T-helper 9 cell (primary cell): ENCODE data around the gene TRAF3.
A peak's percentile ranks its signal among the peaks of the same experiment; 100 is the strongest.
"Not testable (repeated sequence)": the region's sequence is repeated elsewhere in the genome, so short reads cannot be mapped to it uniquely, and the experiment has no call there.

Experiments used
- DNase-seq: peaks from one replicate; pipeline ENCODE4 v3.0.0-alpha.2; 2020

The TRAF3 gene

DNA sequence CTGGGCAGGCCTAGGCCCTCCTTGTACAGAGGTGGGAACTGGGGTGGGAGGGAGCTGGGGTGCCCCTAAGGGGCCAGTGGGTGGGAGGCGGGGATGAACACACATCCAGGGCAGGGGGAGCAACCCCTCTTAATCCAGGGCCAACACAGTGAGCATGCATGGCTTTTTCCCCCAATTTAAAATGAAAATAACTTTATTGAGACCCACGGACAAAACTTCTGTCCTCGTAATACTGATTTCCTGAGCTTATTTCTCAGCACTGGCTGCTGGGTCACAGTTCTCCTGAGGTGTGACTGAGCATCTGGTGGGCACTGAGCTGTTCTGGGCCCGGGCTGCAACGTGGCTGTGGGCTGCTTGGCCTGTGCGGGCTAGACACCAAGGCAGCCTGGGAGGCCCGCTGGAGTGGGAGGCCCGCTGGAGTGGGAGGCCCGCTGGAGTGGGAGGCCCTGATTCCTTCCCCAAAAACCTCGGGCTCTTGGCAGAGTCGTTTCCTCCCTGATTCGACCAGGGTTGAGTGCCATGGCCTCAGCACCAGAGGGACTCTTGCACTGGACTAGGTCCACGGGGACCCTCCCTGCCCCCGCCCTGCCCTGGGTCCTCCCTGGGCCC lies 24.9 kb upstream of the TRAF3 start:
- no peak for DNase-seq

DNA sequence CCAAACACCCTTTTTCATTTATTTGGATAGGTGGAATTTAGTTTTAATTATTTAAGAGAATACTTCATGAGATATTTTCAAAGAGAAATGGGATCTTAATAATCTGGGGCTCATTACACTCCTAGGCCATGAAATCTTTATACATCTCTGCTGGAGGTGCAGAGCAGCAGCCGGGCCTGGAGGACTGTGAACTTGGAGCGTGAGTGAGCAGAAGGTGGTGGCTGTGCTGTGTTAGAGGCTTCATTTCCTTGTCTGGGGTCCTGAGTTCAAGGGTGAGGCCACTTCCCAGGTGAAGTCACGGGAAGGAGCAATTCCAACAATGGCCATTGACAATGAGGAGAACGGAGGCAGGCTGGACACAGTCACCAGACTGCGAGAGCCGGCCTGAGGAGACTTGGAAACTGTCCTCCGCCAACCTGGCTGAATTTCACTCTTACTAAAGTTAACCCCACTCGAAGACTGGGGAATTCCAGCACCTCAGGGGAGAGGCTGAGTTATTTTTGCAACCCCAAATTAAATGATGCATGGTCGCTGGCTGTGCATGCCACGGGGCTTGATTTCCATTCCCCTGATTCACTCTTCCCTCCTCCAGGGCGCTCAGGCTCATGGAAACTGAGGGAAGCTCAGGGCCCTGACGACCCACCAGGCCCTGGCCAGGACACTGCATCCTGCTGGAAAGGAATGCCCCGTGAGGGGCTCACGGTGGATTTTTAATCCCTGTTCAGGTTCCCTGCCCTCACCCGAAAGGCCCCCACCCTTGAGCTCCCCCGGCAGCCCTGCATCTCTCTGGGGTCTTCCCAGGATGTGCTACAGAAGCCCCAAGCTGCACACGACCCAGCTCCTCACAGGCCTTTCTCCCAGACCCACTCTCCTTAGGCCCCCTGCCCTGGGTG lies 22.6 kb upstream of the TRAF3 start:
- no peak for DNase-seq

DNA sequence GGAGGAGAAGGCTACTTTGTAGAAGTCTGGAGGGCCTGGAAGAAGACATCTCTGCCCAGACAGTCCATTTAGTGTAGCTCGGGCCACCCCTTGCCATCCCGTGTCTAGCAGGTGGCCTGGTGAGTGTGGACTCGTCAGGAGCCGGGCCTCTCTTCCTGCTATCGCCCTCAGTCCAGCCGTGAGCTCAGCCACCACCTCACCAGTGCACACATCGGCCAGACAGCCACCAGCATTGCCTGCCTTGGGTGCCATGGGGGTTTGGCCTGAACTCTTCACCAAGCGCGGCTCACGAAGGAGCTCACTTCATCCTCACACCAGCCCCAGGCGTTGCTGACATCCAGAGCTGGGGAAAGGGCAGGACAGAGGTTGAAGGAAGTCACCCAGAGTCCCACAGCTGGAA lies 19.6 kb upstream of the TRAF3 start:
- no peak for DNase-seq

DNA sequence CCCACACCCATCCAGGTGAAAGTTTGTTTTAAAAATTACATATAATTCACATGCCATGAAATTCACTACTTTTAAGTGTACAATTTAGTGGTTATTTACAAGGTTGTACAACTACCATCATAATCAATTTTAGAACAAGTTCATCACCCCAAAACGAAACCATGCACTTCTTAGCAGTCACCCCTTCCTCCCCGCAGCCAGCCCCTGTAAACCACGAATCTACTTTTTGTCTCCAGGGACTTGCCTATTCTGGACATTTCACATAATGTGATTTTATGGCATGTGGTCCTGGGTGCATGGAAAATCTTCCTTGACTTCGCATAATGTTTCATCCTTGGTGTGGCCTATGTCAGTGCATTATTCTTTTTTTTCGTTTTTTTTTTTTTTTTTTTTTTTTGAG lies 19.2 kb upstream of the TRAF3 start:
- DNase-seq, result no peak

DNA sequence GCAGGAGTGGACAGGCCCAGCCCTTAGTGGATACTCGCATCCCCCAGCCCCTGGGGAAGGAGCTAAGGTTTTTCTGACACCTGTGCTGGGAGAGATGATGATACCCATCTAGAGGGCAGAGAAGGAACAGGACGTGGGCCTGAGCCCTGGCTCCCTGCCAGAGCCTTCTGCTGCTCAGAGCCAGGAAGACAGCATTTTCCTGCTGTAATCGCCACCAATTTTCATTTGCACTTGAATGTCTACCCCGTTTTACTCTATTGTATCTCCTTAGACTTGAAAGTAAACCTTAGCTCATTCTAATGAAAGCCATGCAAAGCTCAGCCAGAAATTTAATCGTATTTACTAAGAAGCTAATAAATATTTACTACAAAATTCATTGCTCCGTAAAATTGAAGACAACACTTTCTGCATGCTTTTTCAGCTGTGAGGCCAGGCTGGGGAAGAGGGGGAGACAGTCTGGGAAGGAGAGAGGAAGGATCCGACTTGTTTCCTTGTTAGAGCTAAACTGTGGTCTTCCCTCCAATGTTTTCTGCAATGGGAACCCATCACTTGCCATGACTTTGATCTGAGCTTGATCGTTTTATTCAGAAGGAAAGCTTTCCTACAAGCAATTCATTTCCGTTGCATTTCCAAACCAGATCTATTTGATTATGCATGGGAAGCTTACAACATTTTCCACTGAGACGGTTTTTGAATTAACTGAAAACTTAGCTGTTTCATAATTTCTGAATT lies 17.6 kb upstream of the TRAF3 start:
- DNase-seq, result no peak

DNA sequence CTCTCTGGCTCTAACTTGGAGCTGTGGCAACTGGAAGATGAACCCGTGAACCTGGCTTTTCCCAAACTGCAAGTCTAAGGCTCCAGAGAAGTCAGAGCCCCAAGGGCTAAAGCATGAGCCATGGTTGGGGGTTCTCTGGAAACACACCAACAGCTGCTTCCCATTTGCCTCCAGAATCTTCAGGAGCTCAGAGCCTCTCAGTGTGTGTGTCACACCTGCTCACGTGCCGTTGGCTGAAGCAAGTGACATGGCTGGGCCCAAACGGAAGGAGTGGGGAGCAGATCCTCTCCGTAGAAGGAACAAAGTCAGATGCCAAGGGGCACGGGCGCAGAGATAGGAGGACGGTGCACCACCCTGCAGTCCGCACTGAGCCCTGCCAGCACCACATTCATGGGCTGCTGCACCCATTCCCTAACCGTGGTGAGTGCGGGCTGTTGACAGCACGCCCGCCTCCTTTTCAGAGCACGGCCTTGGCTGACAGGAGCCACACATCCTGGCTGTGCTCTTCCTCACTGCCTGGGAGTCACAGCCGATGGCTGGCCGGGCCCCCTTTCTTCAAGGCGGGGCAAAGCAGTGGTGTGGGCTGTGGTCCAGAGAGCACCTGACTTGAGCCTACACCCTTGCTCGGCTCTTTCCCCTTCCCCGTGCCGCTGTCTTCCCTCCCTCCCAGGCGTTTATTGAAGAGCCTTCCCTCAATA lies 16.6 kb upstream of the TRAF3 start:
- DNase-seq, result no peak

DNA sequence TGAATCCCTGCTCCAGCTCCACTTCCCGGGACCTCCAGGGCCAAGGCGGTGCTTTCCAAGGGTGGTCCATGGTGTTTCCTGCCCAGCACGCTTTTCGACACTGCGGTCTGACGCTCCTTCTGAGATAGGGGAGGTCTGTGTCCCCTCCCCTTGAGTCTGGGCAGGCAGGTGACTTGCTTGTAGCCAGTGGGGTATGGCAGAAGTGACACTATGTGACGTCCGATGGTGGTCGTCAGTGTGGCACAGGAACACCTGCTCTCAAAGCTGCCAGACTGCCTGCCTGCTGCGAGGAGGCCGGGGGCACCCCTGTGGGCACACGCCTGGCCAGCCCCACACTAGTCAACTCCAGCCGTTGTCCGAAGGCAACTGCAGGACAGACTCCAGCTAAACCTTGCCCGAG lies 16.0 kb upstream of the TRAF3 start:
- no peak for DNase-seq

DNA sequence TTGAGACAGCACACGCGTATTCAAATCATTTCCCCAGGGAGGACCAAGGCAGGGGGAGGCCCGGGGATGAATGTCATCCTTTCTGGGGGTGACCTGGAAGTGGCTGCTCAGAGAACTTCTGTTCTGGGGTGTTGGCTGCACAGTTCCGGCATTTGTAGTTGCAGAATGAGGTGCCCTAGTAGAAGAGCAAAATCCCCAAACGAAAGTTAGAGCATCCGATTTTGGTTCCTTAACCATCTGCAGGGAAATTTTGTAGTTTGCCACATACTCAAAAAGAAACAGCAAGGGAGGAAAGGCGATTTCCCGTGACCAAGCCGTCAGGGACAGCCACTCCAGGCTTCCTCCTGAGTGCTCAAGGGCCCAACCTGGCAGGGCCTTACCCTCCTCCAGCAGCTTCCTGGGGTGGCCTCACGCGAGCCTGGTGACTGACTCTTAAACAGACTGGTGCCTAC lies 13.0 kb upstream of the TRAF3 start:
- DNase-seq, result no peak

DNA sequence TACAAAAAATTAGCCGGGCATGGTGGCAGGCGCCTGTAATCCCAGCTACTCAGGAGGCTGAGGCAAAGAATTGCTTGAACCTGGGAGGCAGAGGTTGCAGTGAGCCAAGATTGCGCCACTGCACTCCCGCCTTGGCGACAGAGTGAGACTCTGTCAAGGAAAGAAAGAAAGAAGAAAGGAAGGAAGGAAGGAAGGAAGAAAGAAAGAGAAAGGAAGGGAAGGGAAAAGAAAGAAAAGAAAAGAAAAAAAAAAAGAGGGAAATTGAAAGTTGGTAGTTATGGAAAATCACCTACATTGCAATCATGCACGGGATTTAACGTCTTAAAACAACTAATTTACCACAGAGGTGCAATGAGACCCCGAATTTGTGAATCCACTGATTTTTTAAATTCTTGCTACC lies 11.5 kb upstream of the TRAF3 start:
- DNase-seq, result not testable (repeated sequence)

DNA sequence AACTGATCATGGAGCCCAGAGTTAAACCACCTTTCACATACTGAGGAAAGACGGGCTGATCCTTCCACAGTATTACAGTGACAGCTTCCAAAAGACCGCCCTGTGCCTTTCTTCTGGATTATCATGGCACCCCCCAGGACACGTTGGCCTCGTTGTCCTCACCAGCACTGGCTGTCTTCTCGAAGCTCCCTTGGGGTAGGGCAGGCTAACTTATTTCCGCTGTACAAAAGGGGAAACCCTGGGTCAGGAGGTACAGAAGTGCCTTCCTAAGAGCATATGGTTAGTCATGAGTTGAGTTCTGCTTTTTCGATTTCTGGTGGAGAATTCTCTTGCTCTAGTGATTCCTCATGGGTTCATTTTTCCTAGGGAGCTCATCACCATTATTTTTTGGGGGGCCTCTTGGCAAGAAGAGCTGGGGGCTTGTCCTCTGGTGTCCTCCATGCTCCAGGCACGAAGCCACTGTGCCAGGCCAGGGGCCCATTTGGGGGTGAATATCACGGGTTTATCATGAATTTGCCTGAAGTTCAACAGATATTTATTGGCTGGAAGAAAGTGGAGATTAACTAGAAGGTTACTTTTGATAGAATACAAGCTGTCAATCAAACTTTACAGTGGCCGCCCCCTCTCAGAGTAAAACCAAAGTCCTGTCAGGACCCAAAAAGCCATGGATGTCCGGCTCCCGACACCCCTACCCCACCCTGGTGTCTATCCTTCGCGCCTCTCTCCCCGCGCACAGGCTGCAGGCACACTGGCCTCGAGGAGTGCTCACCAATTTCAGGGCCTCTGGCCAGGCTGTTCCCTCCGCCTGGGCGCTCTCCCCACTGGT lies 8.8 kb upstream of the TRAF3 start:
- no peak for DNase-seq

DNA sequence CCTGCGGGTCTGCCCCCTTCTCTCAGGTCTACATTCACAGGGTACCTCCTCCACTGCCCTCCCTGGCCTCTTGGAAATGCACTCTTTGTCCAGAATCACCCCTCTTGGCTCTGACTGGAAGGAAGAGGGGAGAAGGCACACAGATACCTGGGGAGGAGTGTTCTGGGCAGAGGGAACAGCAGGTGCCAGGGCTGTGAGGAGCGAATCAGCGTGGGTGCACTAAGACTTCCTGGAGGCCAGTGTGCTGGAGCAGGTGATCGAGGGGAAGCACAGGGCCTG lies 8.3 kb upstream of the TRAF3 start:
- DNase-seq, result no peak

DNA sequence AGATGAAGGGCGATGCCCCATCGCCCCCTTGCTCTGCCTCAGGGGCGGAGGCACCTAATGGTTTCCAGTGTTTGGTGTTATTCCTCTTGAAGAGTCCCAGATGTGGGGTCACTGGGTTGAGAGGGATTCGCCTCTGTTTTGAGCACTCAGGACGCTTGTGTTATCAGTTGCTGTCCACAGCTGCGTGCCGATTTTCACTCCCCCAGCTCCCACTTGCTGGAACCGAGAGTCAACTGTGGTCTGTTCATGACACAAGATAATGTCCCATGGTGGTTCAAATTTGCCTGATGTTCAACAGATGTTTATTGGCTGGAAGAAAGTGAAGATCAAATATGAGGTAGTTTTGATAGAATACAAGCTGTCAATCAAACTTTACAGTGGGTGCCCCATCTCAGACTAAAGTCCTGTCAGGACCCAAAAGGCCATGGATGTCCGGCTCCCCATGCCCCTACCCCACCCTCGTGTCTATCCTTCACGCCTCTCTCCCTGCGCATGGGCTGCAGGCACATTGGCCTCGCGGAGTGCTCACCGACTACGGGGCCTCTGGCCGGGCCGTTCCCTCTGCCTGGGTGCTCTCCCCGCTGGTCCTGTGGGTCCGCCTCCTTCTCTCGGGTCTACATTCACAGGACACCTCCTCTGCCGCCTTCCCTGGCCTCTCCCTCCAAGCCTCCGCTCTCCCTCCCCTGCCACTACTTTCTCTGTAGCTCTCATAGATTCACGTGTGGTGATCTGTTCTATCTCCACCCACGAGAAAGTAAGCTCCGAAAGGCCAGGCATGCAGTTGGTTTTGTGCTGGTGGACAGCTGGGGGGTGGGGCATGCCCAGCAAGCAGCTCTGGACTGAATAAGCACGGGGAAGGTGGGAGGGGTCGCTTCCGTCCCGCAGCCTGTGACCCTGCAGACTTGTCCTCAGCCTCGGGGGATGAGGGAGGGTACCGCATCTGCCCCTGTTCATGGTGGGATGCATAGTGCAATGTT lies 6.8 kb upstream of the TRAF3 start:
- DNase-seq, result no peak

DNA sequence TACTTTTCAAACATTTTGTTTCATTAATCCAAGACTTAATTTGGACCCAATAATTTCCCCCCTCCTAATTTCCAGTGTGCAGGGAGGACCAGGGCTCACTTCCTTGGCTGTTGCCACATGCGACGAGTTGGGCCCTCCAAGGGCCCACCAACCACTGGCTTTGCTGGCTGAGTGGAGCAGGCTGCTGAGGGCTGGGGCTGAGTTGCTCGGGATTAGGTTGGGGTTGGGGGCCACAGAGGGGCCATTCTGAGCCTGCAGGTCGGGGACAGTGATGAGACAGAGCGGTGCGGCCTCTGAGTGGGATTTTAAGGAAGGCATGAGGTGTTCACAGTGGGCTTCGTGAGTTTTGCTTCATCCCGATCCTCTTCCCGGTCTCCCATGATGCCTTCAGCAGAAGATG lies 6.1 kb upstream of the TRAF3 start:
- no peak for DNase-seq

DNA sequence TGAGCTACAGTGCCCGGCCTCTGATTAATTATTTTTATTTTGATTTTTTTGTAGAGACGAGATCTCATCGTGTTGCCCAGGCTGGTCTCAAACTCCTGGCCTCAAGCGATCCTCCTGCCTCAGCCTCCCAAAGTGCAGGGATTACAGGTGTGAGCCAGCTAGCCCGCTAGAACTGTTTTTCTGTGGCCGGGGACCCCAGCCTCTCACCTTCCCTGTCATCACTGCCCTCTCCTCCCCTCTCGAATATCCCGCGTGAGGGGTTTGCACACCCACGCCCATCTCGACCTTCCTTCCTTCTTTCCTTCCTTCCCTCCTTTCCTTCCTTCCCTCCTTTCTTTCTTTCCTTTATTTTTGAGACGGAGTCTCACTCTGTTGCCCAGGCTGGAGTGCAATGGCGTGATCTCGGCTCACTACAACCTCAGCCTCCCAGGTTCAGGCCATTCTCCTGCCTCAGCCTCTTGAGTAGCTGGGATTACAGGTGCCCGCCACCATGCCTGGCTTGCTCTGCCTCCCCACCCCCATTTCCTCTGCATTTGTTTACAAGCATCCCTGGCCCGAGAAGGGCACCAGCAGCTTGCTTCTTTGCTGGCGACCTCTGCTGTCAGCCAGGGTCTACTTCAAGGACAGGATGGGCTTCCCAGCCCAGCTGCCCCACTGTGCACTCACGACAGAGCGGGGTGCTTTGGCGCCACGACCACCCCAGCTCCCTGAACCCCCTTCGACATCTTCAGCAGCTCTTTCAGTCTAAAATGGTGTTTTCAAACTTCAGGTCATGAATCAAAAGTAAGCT lies 4.3 kb upstream of the TRAF3 start:
- no peak for DNase-seq

DNA sequence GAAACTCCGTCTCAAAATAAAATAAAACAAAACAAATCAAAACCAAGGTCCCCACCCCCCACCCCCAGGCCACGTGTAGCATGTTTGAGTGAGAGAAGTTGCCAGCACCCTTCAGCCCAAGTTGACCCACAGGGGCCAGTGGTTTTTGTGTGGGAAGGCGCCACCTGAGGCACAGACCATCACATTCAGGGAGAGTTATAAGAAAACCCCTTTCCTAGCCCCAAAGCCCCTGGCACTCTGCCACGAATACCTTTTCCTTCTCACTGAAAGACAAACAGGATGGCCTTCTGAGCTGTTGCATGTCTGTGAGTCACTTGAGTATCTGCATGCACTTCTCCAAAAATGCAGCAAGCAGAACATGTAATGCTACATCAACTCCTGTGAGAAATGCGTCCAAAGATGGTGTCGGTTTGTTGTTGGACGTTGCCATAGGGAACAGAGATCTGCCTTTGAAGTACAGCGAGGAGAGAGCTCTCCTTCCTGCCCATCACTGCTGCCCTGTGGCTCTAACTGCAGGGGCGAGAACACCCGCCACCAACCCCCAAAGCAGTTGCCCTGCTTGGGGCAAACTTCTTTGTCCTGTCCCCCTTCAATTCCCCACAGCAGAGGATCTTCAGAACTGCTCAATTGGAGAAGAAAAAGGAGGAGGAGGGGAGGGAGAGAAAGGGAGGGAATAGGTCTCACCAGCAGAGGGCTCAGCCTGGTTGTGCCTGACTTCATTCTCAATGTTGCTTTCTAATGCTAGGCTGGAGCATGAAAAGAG lies 2.7 kb upstream of the TRAF3 start:
- DNase-seq, result peak; percentile 63

DNA sequence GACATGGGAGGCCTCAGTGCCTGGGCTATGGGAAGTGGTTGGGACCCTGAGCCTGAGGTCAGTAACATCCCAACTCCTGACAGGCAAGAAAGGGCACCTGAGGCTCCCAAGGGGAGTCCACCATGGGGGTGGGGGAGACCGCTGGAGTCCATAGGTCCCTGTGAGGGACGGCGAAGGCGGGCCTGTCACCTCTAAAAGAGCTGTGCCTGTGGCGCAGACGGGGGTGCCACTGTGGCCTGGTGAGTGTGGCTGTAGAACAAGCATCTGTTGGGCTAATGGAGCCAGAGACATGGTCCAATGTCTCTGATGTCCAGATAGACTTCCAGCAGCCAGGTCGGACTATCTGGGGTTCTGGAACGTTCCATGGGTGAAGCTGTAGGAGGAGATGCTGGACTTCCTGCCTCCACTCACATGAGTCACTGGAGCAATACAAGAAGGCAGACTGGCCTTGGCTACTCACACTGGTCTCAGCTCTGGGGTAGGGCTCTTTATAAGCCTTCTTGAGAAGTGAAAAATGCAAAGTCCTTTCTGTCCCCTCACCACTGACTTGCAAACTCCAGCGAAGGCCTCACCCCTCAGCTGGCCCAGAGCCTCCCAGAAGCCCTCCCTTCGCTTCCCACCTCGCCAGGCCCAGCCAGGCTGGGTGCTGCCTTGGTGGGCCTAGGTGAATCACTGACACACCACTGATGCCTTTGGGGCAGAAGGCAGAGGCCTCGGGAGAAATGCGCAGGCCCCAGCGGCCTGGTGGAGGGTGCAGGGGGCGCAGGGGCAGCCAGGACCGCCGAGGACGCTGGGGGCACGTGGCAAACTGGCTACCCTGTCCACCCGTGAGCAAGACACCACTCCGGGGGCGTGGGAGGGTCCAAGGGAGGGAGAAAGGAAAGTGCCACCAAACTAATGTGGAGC lies 1.1 kb upstream of the TRAF3 start:
- peak; percentile 4 for DNase-seq

DNA sequence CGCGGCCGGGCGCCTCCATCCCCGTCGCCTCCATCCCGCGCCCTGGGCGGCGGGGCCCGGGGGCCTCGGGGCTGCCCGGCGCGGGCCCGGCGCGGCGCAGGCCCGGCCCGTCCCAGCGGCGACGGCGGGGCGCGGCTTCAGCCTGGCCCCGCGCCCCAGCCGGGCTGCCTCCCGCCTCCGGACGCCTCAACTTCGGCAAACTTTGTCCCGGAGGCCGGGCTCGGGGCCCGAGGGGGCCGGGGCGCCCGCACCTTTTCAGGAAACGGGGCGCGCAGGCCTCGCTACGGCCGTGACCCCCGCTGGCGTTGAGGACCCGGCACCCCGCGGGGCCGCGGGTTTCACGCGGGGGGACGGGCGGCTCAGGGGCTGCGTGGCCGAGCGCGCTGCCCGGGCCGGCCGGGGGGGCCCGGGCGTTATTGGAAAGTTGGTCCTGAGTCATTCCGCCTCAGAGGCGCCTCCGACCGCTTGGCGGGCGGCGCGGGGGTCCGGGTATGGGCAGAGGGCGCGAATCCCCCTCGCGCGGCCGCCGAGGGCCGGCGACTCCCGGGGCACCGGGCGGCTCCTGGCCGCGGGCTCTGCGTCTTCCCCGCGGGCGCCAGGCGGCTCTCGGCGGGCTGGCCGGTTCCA lies 575 bp downstream of the TRAF3 start:
- DNase-seq, result peak; percentile 11
